ENCODE data around the gene KLHDC4. TPM values are rescaled to one million over a fixed set of nuclear protein-coding genes. Genes with fewer than 3 reads are reported as not detected.

KLHDC4 gene
- total RNA-seq, 6 experiments from 2014 or later, result 18.4 to 23.7 (median 21.7) TPM

DNA sequence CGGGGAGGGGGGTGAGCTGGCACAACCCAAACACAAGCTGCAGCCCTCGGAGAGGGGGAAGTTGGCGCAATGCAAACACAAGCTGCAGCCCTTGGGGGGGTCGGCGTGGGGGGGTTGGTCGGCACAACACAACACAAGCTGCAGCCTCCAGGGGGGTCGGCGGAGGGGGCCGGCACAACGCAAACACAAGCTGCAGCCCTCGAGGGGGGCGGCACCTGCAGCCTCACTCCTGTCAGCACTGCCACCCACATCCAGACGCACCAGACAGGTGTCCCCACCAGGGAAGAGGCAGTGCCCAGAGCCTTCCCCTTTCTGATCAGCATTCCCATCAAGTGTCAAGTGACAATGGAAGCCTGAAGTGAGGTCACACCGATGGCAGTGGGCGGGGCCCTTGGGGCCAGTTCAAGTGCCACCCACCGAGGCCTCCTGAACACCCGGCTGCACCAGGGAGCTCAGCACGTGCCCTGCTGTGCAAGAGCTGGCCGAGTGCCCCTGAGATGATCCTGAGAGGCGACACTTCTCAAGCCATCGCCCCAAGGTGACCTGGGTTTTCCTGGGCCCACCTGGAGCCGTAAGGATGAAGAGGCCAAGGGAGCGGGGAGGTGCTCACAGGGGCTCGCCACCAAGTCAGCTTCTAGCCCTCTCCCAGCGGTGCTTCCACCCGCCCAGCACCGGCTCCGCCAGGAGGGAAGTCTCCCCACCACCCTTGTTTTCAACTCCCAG, 59.3 kb downstream of the KLHDC4 start:
- no peaks in the 10 kb centered on the region for H3K27me3 Mint-ChIP-seq (ENCODE audit: insufficient read depth)
- no peak for DNase-seq
- no peaks in the 10 kb centered on the region for H3K36me3 Mint-ChIP-seq (ENCODE audit: low read depth)
- TF ChIP-seq, protein P1, sequence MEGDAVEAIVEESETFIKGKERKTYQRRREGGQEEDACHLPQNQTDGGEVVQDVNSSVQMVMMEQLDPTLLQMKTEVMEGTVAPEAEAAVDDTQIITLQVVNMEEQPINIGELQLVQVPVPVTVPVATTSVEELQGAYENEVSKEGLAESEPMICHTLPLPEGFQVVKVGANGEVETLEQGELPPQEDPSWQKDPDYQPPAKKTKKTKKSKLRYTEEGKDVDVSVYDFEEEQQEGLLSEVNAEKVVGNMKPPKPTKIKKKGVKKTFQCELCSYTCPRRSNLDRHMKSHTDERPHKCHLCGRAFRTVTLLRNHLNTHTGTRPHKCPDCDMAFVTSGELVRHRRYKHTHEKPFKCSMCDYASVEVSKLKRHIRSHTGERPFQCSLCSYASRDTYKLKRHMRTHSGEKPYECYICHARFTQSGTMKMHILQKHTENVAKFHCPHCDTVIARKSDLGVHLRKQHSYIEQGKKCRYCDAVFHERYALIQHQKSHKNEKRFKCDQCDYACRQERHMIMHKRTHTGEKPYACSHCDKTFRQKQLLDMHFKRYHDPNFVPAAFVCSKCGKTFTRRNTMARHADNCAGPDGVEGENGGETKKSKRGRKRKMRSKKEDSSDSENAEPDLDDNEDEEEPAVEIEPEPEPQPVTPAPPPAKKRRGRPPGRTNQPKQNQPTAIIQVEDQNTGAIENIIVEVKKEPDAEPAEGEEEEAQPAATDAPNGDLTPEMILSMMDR (IDR thresholded peaks at IDR 0.05), result no peak
- H3K9me3 Mint-ChIP-seq, result no peaks in the 10 kb centered on the region
- H3K4me1 Mint-ChIP-seq (ENCODE audit: low read depth), result no peaks in the 10 kb centered on the region
- no peak overlapping the region for H3K27ac Mint-ChIP-seq
- no peak overlapping the region for H3K4me3 Mint-ChIP-seq

DNA sequence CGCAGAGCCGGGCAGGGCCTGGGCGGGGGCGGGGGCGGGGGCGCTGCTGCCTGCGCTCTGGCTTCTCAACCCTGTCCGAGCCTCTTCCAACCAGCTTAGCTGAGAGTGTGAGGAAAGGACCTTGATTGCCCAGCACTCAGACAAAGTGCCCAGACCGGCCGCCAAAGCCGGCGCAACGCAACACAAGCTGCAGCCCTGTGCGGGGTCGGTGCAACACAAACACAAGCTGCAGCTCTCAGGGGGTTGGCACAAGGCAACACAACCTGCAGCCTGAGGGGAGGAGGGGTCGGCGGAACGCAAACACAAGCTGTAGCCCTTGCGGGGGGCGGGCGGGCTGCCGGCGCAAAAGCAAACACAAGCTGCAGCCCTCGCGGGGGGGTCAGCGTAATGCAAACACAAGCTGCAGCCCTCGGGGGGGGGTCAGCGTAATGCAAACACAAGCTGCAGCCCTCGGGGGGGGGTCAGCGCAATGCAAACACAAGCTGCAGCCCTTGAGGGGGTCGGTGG, 60.0 kb downstream of the KLHDC4 start:
- Mint-ChIP-seq H3K9me3 (no peaks in the 10 kb centered on the region), H3K27me3 (ENCODE audit: insufficient read depth) (no peaks in the 10 kb centered on the region), H3K4me3 (no peak overlapping the region), H3K36me3 (ENCODE audit: low read depth) (no peaks in the 10 kb centered on the region), H3K4me1 (ENCODE audit: low read depth) (no peaks in the 10 kb centered on the region), H3K27ac (no peak overlapping the region)
- DNase-seq, result no peak
- TF ChIP-seq, protein P1 (IDR thresholded peaks at IDR 0.05), result no peak

- TF ChIP-seq, protein P1 (IDR thresholded peaks at IDR 0.05), result no peak
Measured at GRCh38 chr16:87704754-87705353, 60.9 kb downstream of the KLHDC4 start.

GRCh38 chr16:87703835-87704375, 61.9 kb downstream of the KLHDC4 start:
- TF ChIP-seq, protein P1 (IDR thresholded peaks at IDR 0.05), result no peak
- Mint-ChIP-seq H3K27me3 (ENCODE audit: insufficient read depth) (no peaks in the 10 kb centered on the region), H3K36me3 (ENCODE audit: low read depth) (peaks cover 5% of the 10 kb centered on the region; the same call in 1 of the 2 replicates), H3K27ac (no peak overlapping the region), H3K4me1 (ENCODE audit: low read depth) (no peaks in the 10 kb centered on the region), H3K4me3 (no peak overlapping the region), H3K9me3 (no peaks in the 10 kb centered on the region)
- DNase-seq, result no peak

More at GRCh38 chr16:87704754-87705353, 60.9 kb downstream of the KLHDC4 start:
- Mint-ChIP-seq H3K4me1 (ENCODE audit: low read depth) (no peaks in the 10 kb centered on the region), H3K4me3 (no peak overlapping the region), H3K9me3 (no peaks in the 10 kb centered on the region), H3K27me3 (ENCODE audit: insufficient read depth) (no peaks in the 10 kb centered on the region), H3K36me3 (ENCODE audit: low read depth) (peaks cover 4% of the 10 kb centered on the region; the same call in 1 of the 2 replicates), H3K27ac (no peak overlapping the region)
- DNase-seq, result no peak

DNA sequence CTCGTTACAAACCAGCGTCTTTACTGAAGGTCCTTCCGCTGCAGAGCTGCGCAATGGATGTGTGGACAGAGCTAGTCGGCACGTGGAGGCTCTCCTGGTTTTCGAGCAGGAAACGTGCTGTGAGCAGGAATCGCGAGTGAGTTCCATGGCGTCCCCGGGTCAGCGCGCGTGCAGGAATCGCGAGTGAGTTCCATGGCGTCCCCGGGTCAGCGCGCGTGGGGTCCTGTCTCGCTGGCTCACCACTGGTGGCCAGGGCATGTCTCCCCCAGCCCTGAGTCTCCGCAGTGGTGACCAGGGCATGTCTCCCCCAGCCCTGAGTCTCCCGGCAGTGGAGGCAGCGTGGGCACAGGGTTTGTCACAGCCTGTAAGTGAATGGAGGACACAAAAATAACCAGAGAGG, 62.7 kb downstream of the KLHDC4 start:
- no peaks in the 10 kb centered on the region for H3K9me3 Mint-ChIP-seq
- TF ChIP-seq, protein P1 (IDR thresholded peaks at IDR 0.05), result no peak
- no peaks in the 10 kb centered on the region for H3K27me3 Mint-ChIP-seq (ENCODE audit: insufficient read depth)
- no peak overlapping the region for H3K27ac Mint-ChIP-seq
- no peak for DNase-seq
- H3K36me3 Mint-ChIP-seq (ENCODE audit: low read depth), result peaks cover 5% of the 10 kb centered on the region; the same call in 1 of the 2 replicates
- no peak overlapping the region for H3K4me3 Mint-ChIP-seq
- H3K4me1 Mint-ChIP-seq (ENCODE audit: low read depth), result no peaks in the 10 kb centered on the region

Data from HFFc6 (cell line).